WTC11 (cell line): ENCODE measurements around the gene CPEB1. TPM values are rescaled to one million over a fixed set of nuclear protein-coding genes. Genes with fewer than 3 reads are reported as not detected.
"Not testable (repeated sequence)": the region's sequence is repeated elsewhere in the genome, so short reads cannot be mapped to it uniquely, and the experiment has no call there.

Source experiments
- ATAC-seq: fragments of 200-7000 bp; cut with Tn5 transposase; 2 replicates; pipeline ENCODE4 v1.10.0; 2021; ENCODE audit warnings: mild to moderate bottlenecking, moderate library complexity
- CTCF ChIA-PET: fragments of 300-600 bp; sonication (Branson Sonifier 250); formaldehyde crosslinking; loops from one replicate; lab custom pipeline; 2021; ENCODE audit warnings: antibody characterized with exemption; lab: Charles Lee
- POLR2A ChIA-PET: fragments of 350-600 bp; sonication (Branson Sonifier 250); formaldehyde crosslinking; loops from one replicate; lab custom pipeline; 2021; ENCODE audit warnings: antibody characterized with exemption; lab: Charles Lee
- DNase-seq: peaks from one replicate; pipeline ENCODE4 v3.0.0; 2021; ENCODE audit warnings: low spot score
- H3K27ac Mint-ChIP-seq: 2 replicates; pipeline ENCODE4 v1.8.0; 2021; ENCODE audit warnings: mixed read lengths
- H3K27me3 Mint-ChIP-seq: 2 replicates; pipeline ENCODE4 v1.8.0; 2021; ENCODE audit warnings: low read depth, mild to moderate bottlenecking, moderate library complexity, mixed read lengths
- H3K36me3 Mint-ChIP-seq: 2 replicates; pipeline ENCODE4 v1.8.0; 2021; ENCODE audit warnings: mixed read lengths
- H3K4me1 Mint-ChIP-seq: 2 replicates; pipeline ENCODE4 v1.8.0; 2022; ENCODE audit warnings: mixed read lengths
- H3K4me3 Mint-ChIP-seq: 2 replicates; pipeline ENCODE4 v1.8.0; 2021; ENCODE audit warnings: mild to moderate bottlenecking, moderate library complexity, mixed read lengths
- H3K9me3 Mint-ChIP-seq: 2 replicates; pipeline ENCODE4 v1.8.0; 2021; ENCODE audit warnings: mixed read lengths
- ATF1 ChIP-seq: sonication (generic); formaldehyde crosslinking; IDR thresholded peaks from 2 replicates; pipeline ENCODE4 v1.8.1; 2023; ENCODE audit warnings: mild to moderate bottlenecking, moderate library complexity, missing genetic modification reagents
- ELF4 ChIP-seq: sonication (generic); formaldehyde crosslinking; IDR thresholded peaks from 2 replicates; pipeline ENCODE4 v1.8.1; 2022; ENCODE audit warnings: low read depth, mild to moderate bottlenecking, moderate library complexity, missing genetic modification reagents
- HMGXB4 ChIP-seq: sonication (generic); formaldehyde crosslinking; IDR thresholded peaks from 2 replicates; pipeline ENCODE4 v1.8.1; 2023; ENCODE audit warnings: mild to moderate bottlenecking, moderate library complexity, missing genetic modification reagents
- NFATC4 ChIP-seq: fragments of 250-450 bp; sonication (Bioruptor Pico); IDR thresholded peaks from 2 replicates; pipeline ENCODE4 v1.9.0; 2021; ENCODE audit warnings: mild to moderate bottlenecking
- NR2C2 ChIP-seq: sonication (generic); formaldehyde crosslinking; IDR thresholded peaks from 2 replicates; pipeline ENCODE4 v1.8.0; 2022; ENCODE audit warnings: mild to moderate bottlenecking, missing genetic modification reagents
- OVOL2 ChIP-seq: fragments of 250-450 bp; sonication (Bioruptor Pico); IDR thresholded peaks from 2 replicates; pipeline ENCODE4 v1.9.0; 2021; ENCODE audit warnings: mild to moderate bottlenecking, borderline replicate concordance
- PREB ChIP-seq: sonication (generic); formaldehyde crosslinking; IDR thresholded peaks from 2 replicates; pipeline ENCODE4 v1.8.1; 2022; ENCODE audit warnings: mild to moderate bottlenecking, missing genetic modification reagents, moderate library complexity, borderline replicate concordance
- SMAD4 ChIP-seq: sonication (generic); formaldehyde crosslinking; IDR thresholded peaks from 2 replicates; pipeline ENCODE4 v1.8.0; 2022; ENCODE audit warnings: mild to moderate bottlenecking, missing genetic modification reagents
- TEAD1 ChIP-seq: sonication (generic); formaldehyde crosslinking; IDR thresholded peaks from 2 replicates; pipeline ENCODE4 v1.8.0; 2022; ENCODE audit warnings: mild to moderate bottlenecking, missing genetic modification reagents
- ZBTB21 ChIP-seq: sonication (generic); formaldehyde crosslinking; IDR thresholded peaks from 2 replicates; pipeline ENCODE4 v1.8.1; 2023; ENCODE audit warnings: mild to moderate bottlenecking, missing genetic modification reagents, borderline replicate concordance
- ZNF532 ChIP-seq: fragments of 250-450 bp; sonication (Bioruptor Pico); IDR thresholded peaks from 2 replicates; pipeline ENCODE4 v1.9.0; 2021; ENCODE audit warnings: mild to moderate bottlenecking, borderline replicate concordance
- total RNA-seq: library from RNA; stranded (reverse); gene quantifications from 3 replicates; pipeline ENCODE4 v1.2.3, GENCODE V29; 2021
- TF ChIP-seq, protein P1 (sequence below): sonication (generic); formaldehyde crosslinking; IDR thresholded peaks from 2 replicates; pipeline ENCODE4 v1.8.0; 2023; ENCODE audit warnings: missing genetic modification reagents
- TF ChIP-seq, protein P2 (sequence below): sonication (generic); formaldehyde crosslinking; IDR thresholded peaks from 2 replicates; pipeline ENCODE4 v1.8.0; 2022; ENCODE audit warnings: mild to moderate bottlenecking, missing genetic modification reagents
- TF ChIP-seq, protein P3 (sequence below): fragments of 250-450 bp; sonication (Bioruptor Pico); IDR thresholded peaks from 2 replicates; pipeline ENCODE4 v1.8.0; 2021; ENCODE audit warnings: mild to moderate bottlenecking

The CPEB1 gene
- total RNA-seq, 1 experiment from 2014 or later, result 2.5 TPM

- TF ChIP-seq TEAD1, result 0 out of 2 replicates have a peak, but pooled peaks have one; percentile 36
These were observed 116.4 kb downstream of the CPEB1 start (continued) for GRCh38 chr15:82530606-82531379.

GRCh38 chr15:82530006-82530405 lies 117.2 kb downstream of the CPEB1 start:
- Mint-ChIP-seq H3K27me3 (no peaks in the 10 kb centered on the region), H3K36me3 (peaks cover 11% of the 10 kb centered on the region), H3K27ac (no peak overlapping the region), H3K9me3 (peaks cover 5% of the 10 kb centered on the region), H3K4me1 (peaks cover 9% of the 10 kb centered on the region; the same call in 1 of the 2 replicates), H3K4me3 (no peak overlapping the region)
- TF ChIP-seq SMAD4 (CRISPR knock-in tag) (no peak), HMGXB4 (CRISPR knock-in tag) (no peak), ZNF532 (no peak), ZBTB21 (CRISPR knock-in tag) (no peak), PREB (no peak), NFATC4 (CRISPR knock-in tag) (no peak), ELF4 (CRISPR knock-in tag) (no peak), OVOL2 (CRISPR knock-in tag) (no peak), ATF1 (CRISPR knock-in tag) (no peak), NR2C2 (no peak)
- TF ChIP-seq, protein P1, sequence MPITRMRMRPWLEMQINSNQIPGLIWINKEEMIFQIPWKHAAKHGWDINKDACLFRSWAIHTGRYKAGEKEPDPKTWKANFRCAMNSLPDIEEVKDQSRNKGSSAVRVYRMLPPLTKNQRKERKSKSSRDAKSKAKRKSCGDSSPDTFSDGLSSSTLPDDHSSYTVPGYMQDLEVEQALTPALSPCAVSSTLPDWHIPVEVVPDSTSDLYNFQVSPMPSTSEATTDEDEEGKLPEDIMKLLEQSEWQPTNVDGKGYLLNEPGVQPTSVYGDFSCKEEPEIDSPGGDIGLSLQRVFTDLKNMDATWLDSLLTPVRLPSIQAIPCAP (CRISPR knock-in tag), result no peak
- TF ChIP-seq, protein P2, sequence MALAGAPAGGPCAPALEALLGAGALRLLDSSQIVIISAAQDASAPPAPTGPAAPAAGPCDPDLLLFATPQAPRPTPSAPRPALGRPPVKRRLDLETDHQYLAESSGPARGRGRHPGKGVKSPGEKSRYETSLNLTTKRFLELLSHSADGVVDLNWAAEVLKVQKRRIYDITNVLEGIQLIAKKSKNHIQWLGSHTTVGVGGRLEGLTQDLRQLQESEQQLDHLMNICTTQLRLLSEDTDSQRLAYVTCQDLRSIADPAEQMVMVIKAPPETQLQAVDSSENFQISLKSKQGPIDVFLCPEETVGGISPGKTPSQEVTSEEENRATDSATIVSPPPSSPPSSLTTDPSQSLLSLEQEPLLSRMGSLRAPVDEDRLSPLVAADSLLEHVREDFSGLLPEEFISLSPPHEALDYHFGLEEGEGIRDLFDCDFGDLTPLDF, result no peak
- TF ChIP-seq, protein P3, sequence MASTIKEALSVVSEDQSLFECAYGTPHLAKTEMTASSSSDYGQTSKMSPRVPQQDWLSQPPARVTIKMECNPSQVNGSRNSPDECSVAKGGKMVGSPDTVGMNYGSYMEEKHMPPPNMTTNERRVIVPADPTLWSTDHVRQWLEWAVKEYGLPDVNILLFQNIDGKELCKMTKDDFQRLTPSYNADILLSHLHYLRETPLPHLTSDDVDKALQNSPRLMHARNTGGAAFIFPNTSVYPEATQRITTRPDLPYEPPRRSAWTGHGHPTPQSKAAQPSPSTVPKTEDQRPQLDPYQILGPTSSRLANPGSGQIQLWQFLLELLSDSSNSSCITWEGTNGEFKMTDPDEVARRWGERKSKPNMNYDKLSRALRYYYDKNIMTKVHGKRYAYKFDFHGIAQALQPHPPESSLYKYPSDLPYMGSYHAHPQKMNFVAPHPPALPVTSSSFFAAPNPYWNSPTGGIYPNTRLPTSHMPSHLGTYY (CRISPR knock-in tag), result no peak
- ChIA-PET CTCF (interaction anchor here (0.9 to 1.5 kb wide), 4 partner anchors 11 to 245 kb away, joined by 3 to 83 read pairs (median 5); partner anchors contain the start of gene RPS17), POLR2A (no interaction called here)
- no peak for DNase-seq
- no peak for ATAC-seq

- H3K36me3 Mint-ChIP-seq, POLR2A ChIA-PET, H3K9me3 Mint-ChIP-seq, ATAC-seq, H3K4me3 Mint-ChIP-seq, CTCF ChIA-PET, DNase-seq, H3K27ac Mint-ChIP-seq, H3K4me1 Mint-ChIP-seq, H3K27me3 Mint-ChIP-seq: not testable (repeated sequence)
These were observed 133.6 kb downstream of the CPEB1 start for GRCh38 chr15:82513587-82513986.

DNA sequence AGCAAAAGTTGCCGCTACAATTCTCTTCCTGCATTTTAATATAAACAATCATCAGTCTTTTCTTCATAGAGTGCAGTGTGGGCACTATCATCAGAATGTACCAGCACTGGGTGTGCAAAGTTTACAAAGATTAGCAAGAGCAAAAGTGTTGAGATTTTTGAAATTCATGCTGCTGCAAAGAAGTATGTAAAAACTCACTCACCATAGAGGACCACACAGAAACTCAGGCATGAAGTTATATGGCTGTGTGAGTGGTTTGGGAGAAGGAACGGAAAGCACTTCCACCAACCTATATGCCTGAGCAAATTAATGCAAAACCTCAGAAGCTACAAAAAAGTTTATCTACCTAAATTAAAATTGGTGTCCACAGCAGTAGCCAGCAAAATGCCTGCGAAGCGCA lies 139.5 kb downstream of the CPEB1 start:
- H3K4me3 Mint-ChIP-seq, POLR2A ChIA-PET, DNase-seq, CTCF ChIA-PET, H3K27me3 Mint-ChIP-seq, H3K27ac Mint-ChIP-seq, H3K36me3 Mint-ChIP-seq, H3K4me1 Mint-ChIP-seq, H3K9me3 Mint-ChIP-seq, ATAC-seq: not testable (repeated sequence)

DNA sequence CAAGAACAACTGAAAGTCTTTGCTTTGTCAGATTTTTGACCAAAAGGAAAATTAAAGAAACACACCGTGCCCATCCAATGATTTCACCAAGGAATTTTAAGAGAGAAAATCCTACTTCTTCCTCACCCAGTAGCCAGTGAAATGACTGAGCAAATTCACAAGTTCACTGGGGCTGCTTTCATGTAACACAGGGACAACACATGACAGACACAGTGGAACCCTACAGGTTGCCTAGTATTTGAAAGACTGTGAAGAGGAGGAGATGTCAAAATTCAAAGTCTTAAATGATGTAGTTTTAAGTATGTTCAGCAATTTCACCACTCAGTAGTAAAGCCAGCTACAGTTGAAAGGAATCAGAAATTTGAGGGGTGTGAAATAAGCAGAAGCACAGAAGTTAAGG lies 140.1 kb downstream of the CPEB1 start:
- H3K9me3 Mint-ChIP-seq, H3K27me3 Mint-ChIP-seq, CTCF ChIA-PET, H3K36me3 Mint-ChIP-seq, H3K27ac Mint-ChIP-seq, POLR2A ChIA-PET, H3K4me1 Mint-ChIP-seq, ATAC-seq, H3K4me3 Mint-ChIP-seq, DNase-seq: not testable (repeated sequence)
